SK-N-SH treated with all-trans-retinoic acid at 6 μM for 48 hours (cell line): ENCODE measurements around the gene G0S2.
A peak's percentile ranks its signal among the peaks of the same experiment; 100 is the strongest.

Source experiments
- ATAC-seq: fragments of 200-7000 bp; cut with Tn5 transposase; 3 replicates; pipeline ENCODE4 v1.9.1; 2020; ENCODE audit warnings: mild to moderate bottlenecking, moderate library complexity
- ARNTL ChIP-seq: fragments of 450-650 bp; formaldehyde crosslinking; IDR thresholded peaks from 2 replicates; pipeline ENCODE4 v1.5.0; 2020; ENCODE audit warnings: low read depth, mild to moderate bottlenecking, moderate library complexity, borderline replicate concordance
- CSDC2 ChIP-seq: fragments of 250-450 bp; sonication (Bioruptor Pico); IDR thresholded peaks from 2 replicates; pipeline ENCODE4 v1.5.0; 2020; ENCODE audit warnings: mild to moderate bottlenecking, moderate library complexity
- ESRRG ChIP-seq: fragments of 250-450 bp; sonication (Bioruptor Pico); IDR thresholded peaks from 2 replicates; pipeline ENCODE4 v1.6.1; 2021; ENCODE audit warnings: mild to moderate bottlenecking
- GLIS3 ChIP-seq: fragments of 250-450 bp; sonication (Bioruptor Pico); IDR thresholded peaks from 2 replicates; pipeline ENCODE4 v1.5.0; 2020; ENCODE audit warnings: mild to moderate bottlenecking, moderate library complexity
- ISL1 ChIP-seq: fragments of 250-450 bp; sonication (Bioruptor Pico); IDR thresholded peaks from 2 replicates; pipeline ENCODE4 v2.1.2; 2022; ENCODE audit warnings: mild to moderate bottlenecking, moderate library complexity
- OSR1 ChIP-seq: fragments of 250-450 bp; sonication (Bioruptor Pico); IDR thresholded peaks from 2 replicates; pipeline ENCODE4 v1.8.0; 2022; ENCODE audit warnings: moderate library complexity, mild to moderate bottlenecking, inconsistent platforms
- PATZ1 ChIP-seq: fragments of 250-450 bp; sonication (Bioruptor Pico); IDR thresholded peaks from 2 replicates; pipeline ENCODE4 v1.8.0; 2020; ENCODE audit warnings: mild to moderate bottlenecking, moderate library complexity, borderline replicate concordance
- SNAI2 ChIP-seq: fragments of 250-450 bp; sonication (Bioruptor Pico); IDR thresholded peaks from 2 replicates; pipeline ENCODE4 v1.5.0; 2020; ENCODE audit warnings: mild to moderate bottlenecking, moderate library complexity
- TCF4 ChIP-seq: fragments of 250-450 bp; sonication (Bioruptor Pico); IDR thresholded peaks from 2 replicates; pipeline ENCODE4 v1.8.0; 2021; ENCODE audit warnings: mild to moderate bottlenecking, moderate library complexity, borderline replicate concordance
- TOX ChIP-seq: fragments of 250-450 bp; sonication (Bioruptor Pico); IDR thresholded peaks from 2 replicates; pipeline ENCODE4 v1.8.0; 2021; ENCODE audit warnings: mild to moderate bottlenecking, moderate library complexity, borderline replicate concordance
- ZFP3 ChIP-seq: fragments of 250-450 bp; sonication (Bioruptor Pico); IDR thresholded peaks from 2 replicates; pipeline ENCODE4 v1.5.0; 2020; ENCODE audit warnings: mild to moderate bottlenecking, moderate library complexity
- ZNF565 ChIP-seq: fragments of 450-650 bp; formaldehyde crosslinking; conservative IDR thresholded peaks from 2 replicates; pipeline ENCODE4 v1.5.0; 2020; ENCODE audit warnings: low read depth, mild to moderate bottlenecking, moderate library complexity
- ZNF70 ChIP-seq: fragments of 450-650 bp; formaldehyde crosslinking; IDR thresholded peaks from 2 replicates; pipeline ENCODE4 v1.5.0; 2020; ENCODE audit warnings: mild to moderate bottlenecking, moderate library complexity
- TF ChIP-seq, protein P1 (sequence below): fragments of 250-450 bp; sonication (Bioruptor Pico); IDR thresholded peaks from 2 replicates; pipeline ENCODE4 v1.5.0; 2020; ENCODE audit warnings: mild to moderate bottlenecking, moderate library complexity
- TF ChIP-seq, protein P2 (sequence below): fragments of 250-450 bp; sonication (Bioruptor Pico); IDR thresholded peaks from 2 replicates; pipeline ENCODE4 v1.8.0; 2021; ENCODE audit warnings: low read depth, mild to moderate bottlenecking, moderate library complexity, borderline replicate concordance
- TF ChIP-seq, protein P3 (sequence below): fragments of 250-450 bp; sonication (Bioruptor Pico); IDR thresholded peaks from 2 replicates; pipeline ENCODE4 v1.5.1; 2021; ENCODE audit warnings: mild to moderate bottlenecking, moderate library complexity

Gene G0S2

DNA sequence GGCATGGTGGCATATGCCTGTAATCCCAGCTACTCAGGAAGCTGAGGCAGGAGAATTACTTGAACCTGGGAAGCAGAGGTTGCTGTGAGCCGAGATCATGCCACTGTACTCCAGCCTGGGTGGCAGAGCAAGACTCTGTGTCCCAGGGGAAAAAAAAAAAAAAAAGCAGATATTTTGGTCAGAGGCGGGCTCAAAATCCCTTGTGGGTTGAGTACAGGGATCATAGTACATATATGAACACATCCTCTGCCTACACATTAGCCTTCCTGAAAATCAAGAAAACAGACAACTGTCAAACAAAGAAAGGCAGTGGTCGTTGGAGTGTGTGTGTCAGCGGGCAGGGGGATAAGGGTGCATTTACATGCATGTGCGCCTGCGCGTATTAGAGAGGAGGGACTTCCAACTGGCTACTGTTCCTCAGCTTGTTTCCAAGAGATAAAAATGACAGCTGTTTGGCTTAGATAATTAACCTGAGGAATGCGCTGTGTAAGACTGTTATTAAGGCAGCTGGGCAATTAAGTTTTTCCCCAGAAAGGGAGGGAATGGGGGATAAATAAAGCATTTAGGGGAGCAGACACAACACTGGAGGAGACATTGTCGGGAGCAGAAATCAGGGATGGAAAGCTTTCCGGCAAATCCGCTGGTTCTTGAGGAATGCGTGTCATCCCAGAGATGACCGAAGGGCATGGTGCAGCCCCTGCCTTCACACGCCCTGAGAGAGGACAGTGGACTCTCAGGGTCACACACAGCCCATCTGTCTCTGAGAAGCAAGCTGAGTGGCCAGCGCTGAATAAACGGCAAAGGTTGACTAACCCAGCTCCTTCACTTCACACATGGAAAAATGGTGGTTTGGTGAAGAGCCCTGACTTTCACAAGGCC, 29.4 kb upstream of the G0S2 start:
- no peak for ATAC-seq
- TF ChIP-seq CSDC2 (CRISPR knock-in tag): no peak
- TF ChIP-seq, protein P1, sequence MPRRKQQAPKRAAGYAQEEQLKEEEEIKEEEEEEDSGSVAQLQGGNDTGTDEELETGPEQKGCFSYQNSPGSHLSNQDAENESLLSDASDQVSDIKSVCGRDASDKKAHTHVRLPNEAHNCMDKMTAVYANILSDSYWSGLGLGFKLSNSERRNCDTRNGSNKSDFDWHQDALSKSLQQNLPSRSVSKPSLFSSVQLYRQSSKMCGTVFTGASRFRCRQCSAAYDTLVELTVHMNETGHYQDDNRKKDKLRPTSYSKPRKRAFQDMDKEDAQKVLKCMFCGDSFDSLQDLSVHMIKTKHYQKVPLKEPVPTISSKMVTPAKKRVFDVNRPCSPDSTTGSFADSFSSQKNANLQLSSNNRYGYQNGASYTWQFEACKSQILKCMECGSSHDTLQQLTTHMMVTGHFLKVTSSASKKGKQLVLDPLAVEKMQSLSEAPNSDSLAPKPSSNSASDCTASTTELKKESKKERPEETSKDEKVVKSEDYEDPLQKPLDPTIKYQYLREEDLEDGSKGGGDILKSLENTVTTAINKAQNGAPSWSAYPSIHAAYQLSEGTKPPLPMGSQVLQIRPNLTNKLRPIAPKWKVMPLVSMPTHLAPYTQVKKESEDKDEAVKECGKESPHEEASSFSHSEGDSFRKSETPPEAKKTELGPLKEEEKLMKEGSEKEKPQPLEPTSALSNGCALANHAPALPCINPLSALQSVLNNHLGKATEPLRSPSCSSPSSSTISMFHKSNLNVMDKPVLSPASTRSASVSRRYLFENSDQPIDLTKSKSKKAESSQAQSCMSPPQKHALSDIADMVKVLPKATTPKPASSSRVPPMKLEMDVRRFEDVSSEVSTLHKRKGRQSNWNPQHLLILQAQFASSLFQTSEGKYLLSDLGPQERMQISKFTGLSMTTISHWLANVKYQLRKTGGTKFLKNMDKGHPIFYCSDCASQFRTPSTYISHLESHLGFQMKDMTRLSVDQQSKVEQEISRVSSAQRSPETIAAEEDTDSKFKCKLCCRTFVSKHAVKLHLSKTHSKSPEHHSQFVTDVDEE (CRISPR knock-in tag): no peak
- no peak for TF ChIP-seq ZNF70 (CRISPR knock-in tag)
- TF ChIP-seq, protein P2, sequence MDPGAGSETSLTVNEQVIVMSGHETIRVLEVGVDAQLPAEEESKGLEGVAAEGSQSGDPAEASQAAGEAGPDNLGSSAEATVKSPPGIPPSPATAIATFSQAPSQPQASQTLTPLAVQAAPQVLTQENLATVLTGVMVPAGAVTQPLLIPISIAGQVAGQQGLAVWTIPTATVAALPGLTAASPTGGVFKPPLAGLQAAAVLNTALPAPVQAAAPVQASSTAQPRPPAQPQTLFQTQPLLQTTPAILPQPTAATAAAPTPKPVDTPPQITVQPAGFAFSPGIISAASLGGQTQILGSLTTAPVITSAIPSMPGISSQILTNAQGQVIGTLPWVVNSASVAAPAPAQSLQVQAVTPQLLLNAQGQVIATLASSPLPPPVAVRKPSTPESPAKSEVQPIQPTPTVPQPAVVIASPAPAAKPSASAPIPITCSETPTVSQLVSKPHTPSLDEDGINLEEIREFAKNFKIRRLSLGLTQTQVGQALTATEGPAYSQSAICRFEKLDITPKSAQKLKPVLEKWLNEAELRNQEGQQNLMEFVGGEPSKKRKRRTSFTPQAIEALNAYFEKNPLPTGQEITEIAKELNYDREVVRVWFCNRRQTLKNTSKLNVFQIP: no peak
- TF ChIP-seq PATZ1: no peak
- TF ChIP-seq GLIS3 (CRISPR knock-in tag): no peak

DNA sequence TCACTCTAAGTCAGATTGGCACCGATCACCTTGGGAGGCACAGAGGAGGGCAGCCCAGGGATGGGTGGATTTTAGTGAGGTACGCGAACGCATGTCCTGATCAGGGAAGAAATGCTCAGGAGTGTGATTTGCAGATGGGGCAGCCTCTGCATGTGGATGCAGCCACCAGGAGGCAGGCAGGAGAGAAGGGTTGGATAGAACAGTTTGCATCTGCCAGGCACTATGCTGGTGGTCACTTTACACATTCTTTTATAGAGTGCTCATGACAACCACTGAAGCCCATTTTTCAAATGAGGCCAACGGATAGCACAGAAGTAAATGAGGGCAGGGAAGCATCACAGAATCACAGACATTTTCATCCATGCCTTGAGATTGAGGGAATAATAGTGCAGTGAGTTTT, 28.7 kb upstream of the G0S2 start:
- TF ChIP-seq, protein P2: no peak
- TF ChIP-seq TCF4 (no peak), ZNF565 (CRISPR knock-in tag) (no peak), ZFP3 (no peak)
- TF ChIP-seq, protein P3, sequence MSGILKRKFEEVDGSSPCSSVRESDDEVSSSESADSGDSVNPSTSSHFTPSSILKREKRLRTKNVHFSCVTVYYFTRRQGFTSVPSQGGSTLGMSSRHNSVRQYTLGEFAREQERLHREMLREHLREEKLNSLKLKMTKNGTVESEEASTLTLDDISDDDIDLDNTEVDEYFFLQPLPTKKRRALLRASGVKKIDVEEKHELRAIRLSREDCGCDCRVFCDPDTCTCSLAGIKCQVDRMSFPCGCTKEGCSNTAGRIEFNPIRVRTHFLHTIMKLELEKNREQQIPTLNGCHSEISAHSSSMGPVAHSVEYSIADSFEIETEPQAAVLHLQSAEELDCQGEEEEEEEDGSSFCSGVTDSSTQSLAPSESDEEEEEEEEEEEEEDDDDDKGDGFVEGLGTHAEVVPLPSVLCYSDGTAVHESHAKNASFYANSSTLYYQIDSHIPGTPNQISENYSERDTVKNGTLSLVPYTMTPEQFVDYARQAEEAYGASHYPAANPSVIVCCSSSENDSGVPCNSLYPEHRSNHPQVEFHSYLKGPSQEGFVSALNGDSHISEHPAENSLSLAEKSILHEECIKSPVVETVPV: no peak
- TF ChIP-seq, all 23 proteins: peak for 0
- peak; percentile 16; the same call in 2 of the 3 replicates for ATAC-seq

GRCh38 chr1:209647156-209647555, 28.1 kb upstream of the G0S2 start:
- no peak for ATAC-seq
- TF ChIP-seq SNAI2 (CRISPR knock-in tag) (no peak), OSR1 (CRISPR knock-in tag) (no peak), ESRRG (no peak), ARNTL (CRISPR knock-in tag) (no peak), TOX (CRISPR knock-in tag) (no peak), ISL1 (no peak)
- TF ChIP-seq, protein P1 (CRISPR knock-in tag): no peak
